ENCODE data around the gene SPTLC1.
"Not testable (repeated sequence)": the region's sequence is repeated elsewhere in the genome, so short reads cannot be mapped to it uniquely, and the experiment has no call there.

The SPTLC1 gene

GRCh38 chr9:92004045-92004392, 111.2 kb downstream of the SPTLC1 start:
- ChIA-PET POLR2A (ENCODE audit: low non-redundant PET) (no interaction called here), CTCF (no interaction called here)

GRCh38 chr9:92003308-92004044, 111.7 kb downstream of the SPTLC1 start:
- CTCF ChIA-PET: no interaction called here

More at GRCh38 chr9:92004045-92004392, 111.2 kb downstream of the SPTLC1 start:
- no peak overlapping the region for H3K27ac ChIP-seq
- DNase-seq (ENCODE audit: low spot score): no peak
- TF ChIP-seq CTCF (conservative IDR thresholded peaks at IDR 0.05; ENCODE audit: low read depth): no peak

GRCh38 chr9:92001948-92002347, 113.3 kb downstream of the SPTLC1 start:
- ChIA-PET CTCF (interaction anchor here (0.6 kb wide), 1 partner anchor 763 kb away, joined by 3 read pairs; no protein-coding TSS in a partner anchor), POLR2A (ENCODE audit: low non-redundant PET) (interaction anchor here (0.6 kb wide), 1 partner anchor 348 kb away, joined by 4 read pairs; no protein-coding TSS in a partner anchor)
- DNase-seq (ENCODE audit: low spot score); H3K27ac ChIP-seq: not testable (repeated sequence)

More at GRCh38 chr9:92003308-92004044, 111.7 kb downstream of the SPTLC1 start:
- no peak for TF ChIP-seq CTCF (conservative IDR thresholded peaks at IDR 0.05; ENCODE audit: low read depth)
- DNase-seq (ENCODE audit: low spot score): no peak
- H3K27ac ChIP-seq: no peak overlapping the region
- POLR2A ChIA-PET (ENCODE audit: low non-redundant PET): no interaction called here

GRCh38 chr9:92001244-92001643, 114.0 kb downstream of the SPTLC1 start:
- no peak for DNase-seq (ENCODE audit: low spot score)
- POLR2A ChIA-PET (ENCODE audit: low non-redundant PET): no interaction called here
- TF ChIP-seq CTCF (conservative IDR thresholded peaks at IDR 0.05; ENCODE audit: low read depth): no peak
- CTCF ChIA-PET: no interaction called here
- no peak overlapping the region for H3K27ac ChIP-seq

GRCh38 chr9:91995000-91995655, 120.1 kb downstream of the SPTLC1 start:
- no peak for TF ChIP-seq CTCF (conservative IDR thresholded peaks at IDR 0.05; ENCODE audit: low read depth)
- no peak overlapping the region for H3K27ac ChIP-seq
- CTCF ChIA-PET: interaction anchor here (0.6 to 0.7 kb wide), 3 partner anchors 31 to 277 kb away, joined by 3 to 4 read pairs (median 3); no protein-coding TSS in a partner anchor
- POLR2A ChIA-PET (ENCODE audit: low non-redundant PET): no interaction called here
- no peak for DNase-seq (ENCODE audit: low spot score)

- TF ChIP-seq CTCF (conservative IDR thresholded peaks at IDR 0.05; ENCODE audit: low read depth): no peak
- no peak for DNase-seq (ENCODE audit: low spot score)
- ChIA-PET CTCF (interaction anchor here (0.7 kb wide), 1 partner anchor 30 kb away, joined by 4 read pairs; no protein-coding TSS in a partner anchor), POLR2A (ENCODE audit: low non-redundant PET) (no interaction called here)
- H3K27ac ChIP-seq: no peak overlapping the region
Observed at GRCh38 chr9:91994422-91994821, 120.8 kb downstream of the SPTLC1 start.
